Right cardiac atrium (tissue), 5 donors: ENCODE measurements around the gene ZCCHC4. TPM values are rescaled to one million over a fixed set of nuclear protein-coding genes. Genes with fewer than 3 reads are reported as not detected.
A peak's percentile ranks its signal among the peaks of the same experiment; 100 is the strongest.
"Not testable (repeated sequence)": the region's sequence is repeated elsewhere in the genome, so short reads cannot be mapped to it uniquely, and the experiment has no call there.

Experiments
- ATAC-seq, 2 donors: fragments of 200-7000 bp; cut with Tn5 transposase; one replicate each; pipeline versions ENCODE4 v1.8.0 to v1.9.1; 2020; ENCODE audit warnings: moderate library complexity in 2 of 2, mild to moderate bottlenecking in 1 of 2
- DNase-seq, 3 donors: peaks; one replicate each; pipeline ENCODE4 v3.0.0-alpha.2; 2020
- H3K27ac ChIP-seq: one replicate; pipeline ENCODE4 v1.5.1; 2013; ENCODE audit warnings: mild to moderate bottlenecking, low read length, control low read depth, moderate library complexity
- H3K27me3 ChIP-seq: one replicate; pipeline ENCODE4 v1.6.1; 2013; ENCODE audit not compliant: control insufficient read depth, insufficient read depth
- H3K4me1 ChIP-seq: one replicate; pipeline ENCODE4 v1.6.1; 2013; ENCODE audit warnings: low read length; ENCODE audit not compliant: control insufficient read depth, insufficient read depth
- H3K4me3 ChIP-seq: one replicate; pipeline ENCODE4 v1.5.1; 2013; ENCODE audit warnings: low read length, control low read depth
- H3K9me3 ChIP-seq: one replicate; pipeline ENCODE4 v1.6.1; 2013; ENCODE audit warnings: low read length; ENCODE audit not compliant: control insufficient read depth
- WGBS: extraction: QIAGEN DNeasy Blood & Tissue Kit; methylation state at CpG from one replicate; pipeline ENCODE4 v1.1.7; 2013; 5-methylcytosine and 5-hydroxymethylcytosine counted together
- intact Hi-C, 4 donors: fragments of 100-400 bp; cut with DNase I; formaldehyde crosslinking; loops; one replicate each; pipeline versions ENCODE4 v1.11.0 to v1.14.0; 2022 to 2023
- polyA plus RNA-seq: library from polyadenylated mRNA; stranded (reverse); fragments of 200-250 nt; gene quantifications from one replicate; pipeline ENCODE4 v1.2.3, GENCODE V29; 2013
- total RNA-seq, 4 donors: library from RNA; stranded (reverse); fragmentation: NEBNext Ultra II Directional; extraction: Animal tissue kit (Norgen Biotek cat#: 25700); gene quantifications; one replicate each; pipeline ENCODE4 v1.2.1, GENCODE V29; 2021
- donor health status: healthy with polysubstance abuse.
- donor health status: DM: no; HTN: yes; CAD: no.
- donor health status: DM: no; HTN: no; CAD: no.
- donor health status: DM: no; HTN: yes; CAD: no; lungs with severe emphysema.
- donor health status: DM: yes; HTN: yes; CAD: no.

ZCCHC4 gene
- total and polyA plus RNA-seq, 5 donors, result 5.3 to 12.7 (median 10.9) TPM

- Histone ChIP-seq H3K27ac (no peak overlapping the region), H3K27me3 (no peaks in the 10 kb centered on the region), H3K4me1 (no peaks in the 10 kb centered on the region), H3K9me3 (no peaks in the 10 kb centered on the region), H3K4me3 (no peak overlapping the region)
- WGBS, result 89% methylated on average over 3 of the region's 3 CpGs
- intact Hi-C loops, result no loop called here
- ATAC-seq, result no peak
- DNase-seq, result no peak
These were observed 9.1 kb downstream of the ZCCHC4 start for GRCh38 chr4:25321703-25322102.

GRCh38 chr4:25328463-25328862 lies 15.9 kb downstream of the ZCCHC4 start:
- H3K4me3 ChIP-seq, H3K4me1 ChIP-seq, intact Hi-C loops, H3K9me3 ChIP-seq, H3K27me3 ChIP-seq, H3K27ac ChIP-seq, DNase-seq, ATAC-seq: not testable (repeated sequence)
- 97% methylated on average over 3 of the region's 3 CpGs for WGBS

- 93% methylated on average over 1 of the region's 1 CpG for WGBS
- ATAC-seq, result no peak
- no peak overlapping the region for H3K27ac ChIP-seq
These were observed 17.8 kb downstream of the ZCCHC4 start for GRCh38 chr4:25330335-25330734.

GRCh38 chr4:25330905-25331808 lies 18.6 kb downstream of the ZCCHC4 start:
- intact Hi-C loops, result no loop called here
- Histone ChIP-seq H3K27me3 (no peaks in the 10 kb centered on the region), H3K4me3 (no peak overlapping the region), H3K4me1 (no peaks in the 10 kb centered on the region), H3K9me3 (no peaks in the 10 kb centered on the region), H3K27ac (no peak overlapping the region)
- 82% methylated on average over 12 of the region's 12 CpGs for WGBS
- ATAC-seq, result no peak
- no peak for DNase-seq

More at GRCh38 chr4:25330335-25330734, 17.8 kb downstream of the ZCCHC4 start:
- H3K4me3 ChIP-seq, result no peak overlapping the region
- DNase-seq, result no peak
- no peaks in the 10 kb centered on the region for H3K4me1 ChIP-seq
- no peaks in the 10 kb centered on the region for H3K27me3 ChIP-seq
- H3K9me3 ChIP-seq, result no peaks in the 10 kb centered on the region
- intact Hi-C loops, result no loop called here

- no peaks in the 10 kb centered on the region for H3K27me3 ChIP-seq
- intact Hi-C loops, result no loop called here
- ATAC-seq (no peak), DNase-seq (no peak)
- H3K27ac ChIP-seq, result no peak overlapping the region
- over 99% methylated on average over 2 of the region's 2 CpGs for WGBS
- H3K4me3 ChIP-seq, result no peak overlapping the region
- H3K4me1 ChIP-seq, result no peaks in the 10 kb centered on the region
- H3K9me3 ChIP-seq, result no peaks in the 10 kb centered on the region
These were observed 31.1 kb downstream of the ZCCHC4 start for GRCh38 chr4:25343671-25344070.

- ATAC-seq, result peak in 1 of 2 donors; percentile 37
- WGBS, result 68% methylated on average over 5 of the region's 5 CpGs
These were observed 33.2 kb downstream of the ZCCHC4 start for GRCh38 chr4:25345744-25346143.

GRCh38 chr4:25346913-25347312 lies 34.3 kb downstream of the ZCCHC4 start:
- Histone ChIP-seq H3K27me3 (no peaks in the 10 kb centered on the region), H3K9me3 (no peaks in the 10 kb centered on the region), H3K4me1 (no peaks in the 10 kb centered on the region), H3K4me3 (no peak overlapping the region), H3K27ac (no peak overlapping the region)
- DNase-seq (no peak), ATAC-seq (no peak)
- intact Hi-C loops, result no loop called here
- 89% methylated on average over 3 of the region's 3 CpGs for WGBS

More at GRCh38 chr4:25345744-25346143, 33.2 kb downstream of the ZCCHC4 start:
- H3K9me3 ChIP-seq, result no peaks in the 10 kb centered on the region
- no peak overlapping the region for H3K4me3 ChIP-seq
- intact Hi-C loops, result no loop called here
- no peaks in the 10 kb centered on the region for H3K4me1 ChIP-seq
- H3K27me3 ChIP-seq, result no peaks in the 10 kb centered on the region
- no peak for DNase-seq
- no peak overlapping the region for H3K27ac ChIP-seq

GRCh38 chr4:25347473-25347872 lies 34.9 kb downstream of the ZCCHC4 start:
- intact Hi-C loops, result no loop called here
- 65% methylated on average over 2 of the region's 2 CpGs for WGBS

GRCh38 chr4:25347971-25348370 lies 35.4 kb downstream of the ZCCHC4 start:
- Histone ChIP-seq H3K9me3 (no peaks in the 10 kb centered on the region), H3K4me3 (no peak overlapping the region), H3K27ac (no peak overlapping the region), H3K4me1 (no peaks in the 10 kb centered on the region), H3K27me3 (no peaks in the 10 kb centered on the region)
- intact Hi-C loops, result no loop called here
- ATAC-seq, result no peak
- DNase-seq, result no peak
- 62% methylated on average over 2 of the region's 2 CpGs for WGBS

More at GRCh38 chr4:25347473-25347872, 34.9 kb downstream of the ZCCHC4 start:
- H3K9me3 ChIP-seq, result no peaks in the 10 kb centered on the region
- no peak overlapping the region for H3K27ac ChIP-seq
- ATAC-seq (no peak), DNase-seq (no peak)
- H3K27me3 ChIP-seq, result no peaks in the 10 kb centered on the region
- H3K4me3 ChIP-seq, result no peak overlapping the region
- H3K4me1 ChIP-seq, result no peaks in the 10 kb centered on the region

- ATAC-seq, result no peak
- intact Hi-C loops, result no loop called here
- Histone ChIP-seq H3K4me1 (no peaks in the 10 kb centered on the region), H3K27me3 (no peaks in the 10 kb centered on the region), H3K9me3 (no peaks in the 10 kb centered on the region), H3K27ac (no peak overlapping the region), H3K4me3 (no peak overlapping the region)
- DNase-seq, result no peak
- 88% methylated on average over 2 of the region's 2 CpGs for WGBS
These were observed 38.0 kb downstream of the ZCCHC4 start for GRCh38 chr4:25350561-25350960.

GRCh38 chr4:25351777-25352416 lies 39.3 kb downstream of the ZCCHC4 start:
- Histone ChIP-seq H3K27me3 (no peaks in the 10 kb centered on the region), H3K9me3 (no peaks in the 10 kb centered on the region), H3K27ac (no peak overlapping the region), H3K4me3 (no peak overlapping the region), H3K4me1 (no peaks in the 10 kb centered on the region)
- intact Hi-C loops, result no loop called here
- WGBS, result 80% methylated on average over 4 of the region's 4 CpGs
- no peak for ATAC-seq
- DNase-seq, result no peak
